B cell (primary cell): ENCODE data around the gene ZNF750. TPM values are rescaled to one million over a fixed set of nuclear protein-coding genes. Genes with fewer than 3 reads are reported as not detected.

Experiments
- ATAC-seq: fragments of 200-7000 bp; cut with Tn5 transposase; one replicate; pipeline ENCODE4 v1.10.0; 2021; ENCODE audit warnings: low read depth, mild to moderate bottlenecking, moderate number of reproducible peaks, moderate library complexity
- CTCF ChIA-PET: fragments of 350-600 bp; sonication (Branson Sonifier 250); formaldehyde crosslinking; loops from one replicate; lab custom pipeline; 2021; ENCODE audit warnings: antibody characterized with exemption, inconsistent platforms; lab: Charles Lee
- POLR2A ChIA-PET: fragments of 350-600 bp; sonication (Branson Sonifier 250); formaldehyde crosslinking; loops from one replicate; lab custom pipeline; 2021; ENCODE audit warnings: antibody characterized with exemption; lab: Charles Lee
- DNase-seq: peaks from one replicate; pipeline ENCODE4 v3.0.0; 2013
- H2AFZ ChIP-seq: 2 replicates; pipeline ENCODE4 v1.6.1; 2012; ENCODE audit warnings: mild to moderate bottlenecking, low read depth, low read length; ENCODE audit not compliant: insufficient read depth, poor library complexity, severe bottlenecking
- H3K27ac ChIP-seq, 2 donors: 1 replicate in 1 of 2; 2 replicates in 1 of 2; pipeline ENCODE4 v1.5.1; 2012 to 2013; ENCODE audit warnings: low read length in 2 of 2, mild to moderate bottlenecking in 2 of 2, moderate library complexity in 1 of 2
- H3K27me3 ChIP-seq, 4 experiments: fragments of 200-600 bp in 1 of 4; sonication (generic) in 1 of 4; replicated peaks in 1 of 4; 1 replicate in 2 of 4; 2 replicates in 2 of 4; pipeline versions ENCODE4 v1.6.1 to v1.7.0; 2013 to 2016; ENCODE audit warnings: low read length in 3 of 4, mild to moderate bottlenecking in 2 of 4, mixed read lengths in 1 of 4, moderate library complexity in 1 of 4; ENCODE audit not compliant: insufficient read depth in 4 of 4, control insufficient read depth in 3 of 4; ENCODE audit errors: control extremely low read depth in 1 of 4
- H3K36me3 ChIP-seq, 2 experiments: replicated peaks in 1 of 2; 1 replicate in 1 of 2; 2 replicates in 1 of 2; pipeline versions ENCODE4 v1.6.1 to v1.7.1; 2013; ENCODE audit warnings: low read length in 1 of 2; ENCODE audit not compliant: insufficient read depth in 2 of 2, control insufficient read depth in 1 of 2; ENCODE audit errors: control extremely low read depth in 1 of 2, extremely low read depth in 1 of 2
- H3K4me1 ChIP-seq, 2 donors: fragments of 200-600 bp in 1 of 2; sonication (generic) in 1 of 2; 1 replicate in 1 of 2; 2 replicates in 1 of 2; pipeline versions ENCODE4 v1.5.1 to v1.6.1; 2013 to 2017; ENCODE audit warnings: low read length in 2 of 2; ENCODE audit not compliant: control insufficient read depth in 2 of 2, insufficient read depth in 2 of 2
- H3K4me2 ChIP-seq: replicated peaks from 2 replicates; pipeline ENCODE3; 2012; ENCODE audit warnings: mild to moderate bottlenecking, low read depth, low read length; ENCODE audit not compliant: poor library complexity, severe bottlenecking
- H3K4me3 ChIP-seq, 5 experiments: fragments of 200-600 bp in 1 of 5; sonication (generic) in 1 of 5; 1 replicate in 3 of 5; 2 replicates in 2 of 5; pipeline versions ENCODE4 v1.5.1 to v1.7.0; 2011 to 2016; ENCODE audit warnings: low read length in 4 of 5, mild to moderate bottlenecking in 4 of 5, low read depth in 2 of 5, control low read depth in 1 of 5, moderate library complexity in 1 of 5; ENCODE audit not compliant: insufficient read depth in 1 of 5; ENCODE audit errors: control extremely low read depth in 1 of 5, extremely low read depth in 1 of 5
- H3K79me2 ChIP-seq: fragments of 200-600 bp; sonication (generic); one replicate; pipeline ENCODE4 v1.6.0; 2016; ENCODE audit warnings: low read length; ENCODE audit not compliant: control insufficient read depth, insufficient read depth
- H3K9ac ChIP-seq: fragments of 200-600 bp; sonication (generic); 2 replicates; pipeline ENCODE4 v1.6.1; 2017; ENCODE audit warnings: mild to moderate bottlenecking, low read length, moderate library complexity
- H3K9me3 ChIP-seq, 3 donors: one replicate each; pipeline versions ENCODE4 v1.6.1 to v1.7.1; 2013; ENCODE audit warnings: low read length in 2 of 3; ENCODE audit not compliant: control insufficient read depth in 2 of 3, insufficient read depth in 1 of 3; ENCODE audit errors: control extremely low read depth in 1 of 3
- H4K20me1 ChIP-seq: 2 replicates; pipeline ENCODE4 v1.6.0; 2012; ENCODE audit warnings: mild to moderate bottlenecking, low read length; ENCODE audit not compliant: insufficient read depth, control insufficient read depth, poor library complexity, severe bottlenecking
- H3K27ac Mint-ChIP-seq: one replicate; pipeline ENCODE4 v1.8.0; 2021; ENCODE audit warnings: mixed read lengths
- H3K27me3 Mint-ChIP-seq: one replicate; pipeline ENCODE4 v1.8.0; 2021; ENCODE audit warnings: mixed read lengths
- H3K4me1 Mint-ChIP-seq: one replicate; pipeline ENCODE4 v1.8.0; 2021; ENCODE audit warnings: mixed read lengths
- H3K4me3 Mint-ChIP-seq: one replicate; pipeline ENCODE4 v1.8.0; 2021; ENCODE audit warnings: mixed read lengths
- H3K9me3 Mint-ChIP-seq: one replicate; pipeline ENCODE4 v1.8.0; 2022; ENCODE audit warnings: mixed read lengths; ENCODE audit not compliant: insufficient read depth
- EZH2 ChIP-seq: IDR thresholded peaks from 2 replicates; pipeline ENCODE4 v1.6.1; 2012; ENCODE audit warnings: borderline replicate concordance, low read depth, mild to moderate bottlenecking, moderate library complexity, low read length; ENCODE audit not compliant: insufficient read depth, poor library complexity, severe bottlenecking
- WGBS: methylation state at CpG from one replicate; pipeline ENCODE4 v1.1.5; 2013; ENCODE audit warnings: missing lambda C conversion rate; ENCODE audit not compliant: insufficient coverage; 5-methylcytosine and 5-hydroxymethylcytosine counted together
- intact Hi-C: fragments of 100-400 bp; cut with micrococcal nuclease; formaldehyde crosslinking; loops from one replicate; pipeline ENCODE4 v1.10.0; 2022
- polyA plus RNA-seq: library from polyadenylated mRNA; depleted of rRNA; stranded (reverse); fragments of >200 nt; gene quantifications from 2 replicates; pipeline ENCODE4 v1.2.3, GENCODE V29; 2012
- total RNA-seq, 2 donors: library from RNA; stranded (reverse); fragments of 120-200 nt in 1 of 2; gene quantifications; 1 replicate in 1 of 2; 2 replicates in 1 of 2; pipeline versions ENCODE4 v1.2.3 to v1.2.4, GENCODE V29; 2013 to 2022
- TF ChIP-seq, protein P1 (sequence below): fragments of 200-600 bp; IDR thresholded peaks from one replicate; pipeline ENCODE4 v1.8.0; 2022; ENCODE audit warnings: antibody characterized with exemption, mild to moderate bottlenecking

The ZNF750 gene
- total and polyA plus RNA-seq, 2 donors (not counting 1 experiment from before 2014, with no cell fraction given) = not detected

DNA sequence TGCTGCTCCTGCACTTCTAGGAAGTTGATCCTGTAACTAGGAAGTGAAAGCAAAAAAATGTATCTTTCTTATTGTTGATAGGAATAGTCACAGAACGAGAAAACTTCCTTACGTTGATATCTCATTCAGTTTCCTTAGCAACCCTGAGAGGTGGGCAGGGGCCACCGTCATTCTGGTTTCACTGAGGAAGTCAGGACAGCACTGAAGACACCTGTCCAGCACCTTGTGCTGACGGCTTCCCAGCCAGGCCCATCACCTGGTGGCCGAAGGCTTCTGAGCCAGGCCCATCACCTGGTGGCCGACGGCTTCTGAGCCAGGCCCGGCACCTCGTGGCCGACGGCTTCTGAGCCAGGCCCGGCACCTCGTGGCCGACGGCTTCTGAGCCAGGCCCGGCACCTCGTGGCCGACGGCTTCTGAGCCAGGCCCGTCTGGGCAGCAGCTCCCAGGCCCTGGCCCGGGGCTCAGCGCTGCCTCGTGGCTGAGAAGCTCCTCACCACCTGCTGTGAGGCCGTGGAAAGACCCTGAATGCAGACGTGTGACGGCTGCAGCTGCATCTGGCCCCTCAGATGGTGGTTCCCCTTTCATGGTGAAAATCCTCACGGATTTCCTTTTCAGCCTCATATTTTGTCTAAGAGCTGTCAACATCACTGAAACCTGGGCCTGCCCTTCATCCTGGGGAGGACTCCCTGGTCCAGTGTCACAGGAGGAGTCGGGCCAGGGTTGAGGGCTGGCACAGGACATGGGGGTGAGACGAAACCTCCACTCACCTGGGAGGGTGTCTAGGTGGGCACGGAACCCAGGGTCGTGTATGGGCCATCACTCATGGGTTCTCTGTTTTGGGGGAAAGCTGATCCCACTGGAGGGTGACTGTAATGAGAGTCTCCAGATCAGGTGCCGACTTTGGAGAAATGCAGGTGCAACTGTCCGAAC lies 33.0 kb upstream of the ZNF750 start:
- TF ChIP-seq EZH2 = no peak
- TF ChIP-seq, protein P1, sequence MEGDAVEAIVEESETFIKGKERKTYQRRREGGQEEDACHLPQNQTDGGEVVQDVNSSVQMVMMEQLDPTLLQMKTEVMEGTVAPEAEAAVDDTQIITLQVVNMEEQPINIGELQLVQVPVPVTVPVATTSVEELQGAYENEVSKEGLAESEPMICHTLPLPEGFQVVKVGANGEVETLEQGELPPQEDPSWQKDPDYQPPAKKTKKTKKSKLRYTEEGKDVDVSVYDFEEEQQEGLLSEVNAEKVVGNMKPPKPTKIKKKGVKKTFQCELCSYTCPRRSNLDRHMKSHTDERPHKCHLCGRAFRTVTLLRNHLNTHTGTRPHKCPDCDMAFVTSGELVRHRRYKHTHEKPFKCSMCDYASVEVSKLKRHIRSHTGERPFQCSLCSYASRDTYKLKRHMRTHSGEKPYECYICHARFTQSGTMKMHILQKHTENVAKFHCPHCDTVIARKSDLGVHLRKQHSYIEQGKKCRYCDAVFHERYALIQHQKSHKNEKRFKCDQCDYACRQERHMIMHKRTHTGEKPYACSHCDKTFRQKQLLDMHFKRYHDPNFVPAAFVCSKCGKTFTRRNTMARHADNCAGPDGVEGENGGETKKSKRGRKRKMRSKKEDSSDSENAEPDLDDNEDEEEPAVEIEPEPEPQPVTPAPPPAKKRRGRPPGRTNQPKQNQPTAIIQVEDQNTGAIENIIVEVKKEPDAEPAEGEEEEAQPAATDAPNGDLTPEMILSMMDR = no peak
- Histone ChIP-seq H3K9me3 (peaks cover 0 to 14% (median 0%) of the 10 kb centered on the region in 3 donors), H2AFZ (no peak overlapping the region), H3K79me2 (peaks cover 37% of the 10 kb centered on the region), H3K4me3 (no peak overlapping the region), H3K36me3 (peaks cover 0 to 7% of the 10 kb centered on the region in 2 experiments), H3K9ac (no peak overlapping the region), H3K27me3 (peaks cover 0 to 23% (median 0%) of the 10 kb centered on the region in 4 experiments), H3K27ac (peak overlapping the region in 1 of 2 donors; percentile 38), H3K4me2 (peak overlapping the region; percentile 73), H3K4me1 (peaks cover 42 to 47% of the 10 kb centered on the region in 2 donors), H4K20me1 (peaks cover 43% of the 10 kb centered on the region)
- WGBS = 41% methylated on average over 23 of the region's 33 CpGs
- peaks cover 46% of the 10 kb centered on the region for H3K4me1 Mint-ChIP-seq
- peak overlapping the region; percentile 82 for H3K4me3 Mint-ChIP-seq
- peak; percentile 87 for DNase-seq
- H3K9me3 Mint-ChIP-seq = no peaks in the 10 kb centered on the region
- H3K27ac Mint-ChIP-seq = peak overlapping the region; percentile 95
- intact Hi-C loops = no loop called here
- ATAC-seq = peak; percentile 34
- ChIA-PET CTCF (interaction anchor here (0.8 to 4.1 kb wide), 9 partner anchors 9 to 92 kb away, joined by 3 to 43 read pairs (median 8); no protein-coding TSS in a partner anchor), POLR2A (interaction anchor here (0.6 to 3.2 kb wide), 7 partner anchors 9 to 92 kb away, joined by 3 to 22 read pairs (median 5); no protein-coding TSS in a partner anchor)
- peaks cover 4% of the 10 kb centered on the region for H3K27me3 Mint-ChIP-seq
